Endodermal cell (in vitro differentiated cells): ENCODE data around the gene SLC49A4. TPM values are rescaled to one million over a fixed set of nuclear protein-coding genes. Genes with fewer than 3 reads are reported as not detected.

ENCODE experiments used
- DNase-seq: peaks from one replicate; pipeline ENCODE4 v3.0.0-alpha.2; 2017
- H3K27ac ChIP-seq: 2 replicates; pipeline ENCODE4 v1.5.1; 2013; ENCODE audit warnings: mild to moderate bottlenecking, low read depth, low read length, moderate library complexity
- H3K27me3 ChIP-seq: 2 replicates; pipeline ENCODE4 v1.6.1; 2013; ENCODE audit warnings: mild to moderate bottlenecking, low read length, moderate library complexity; ENCODE audit not compliant: insufficient read depth, control insufficient read depth, poor library complexity, severe bottlenecking
- H3K36me3 ChIP-seq: 2 replicates; pipeline ENCODE4 v1.7.0; 2013; ENCODE audit warnings: mild to moderate bottlenecking, low read length, moderate library complexity; ENCODE audit not compliant: control insufficient read depth, insufficient read depth
- H3K4me1 ChIP-seq: one replicate; pipeline ENCODE4 v1.7.0; 2013; ENCODE audit warnings: low read length; ENCODE audit not compliant: control insufficient read depth, insufficient read depth
- H3K4me3 ChIP-seq: 2 replicates; pipeline ENCODE4 v1.5.1; 2013; ENCODE audit warnings: mild to moderate bottlenecking, low read length, moderate library complexity
- H3K9ac ChIP-seq: 2 replicates; pipeline ENCODE4 v1.6.1; 2013; ENCODE audit warnings: mild to moderate bottlenecking, low read length, moderate library complexity; ENCODE audit not compliant: poor library complexity, severe bottlenecking; ENCODE audit errors: extremely low read depth
- H3K9me3 ChIP-seq: 2 replicates; pipeline ENCODE4 v1.6.1; 2013; ENCODE audit warnings: mild to moderate bottlenecking, low read length, moderate library complexity; ENCODE audit not compliant: control insufficient read depth
- H3K27ac Mint-ChIP-seq: 2 replicates; pipeline ENCODE4 v1.8.0; 2020; ENCODE audit warnings: mixed read lengths
- H3K27me3 Mint-ChIP-seq: 2 replicates; pipeline ENCODE4 v1.8.0; 2021; ENCODE audit warnings: mild to moderate bottlenecking, mixed read lengths; ENCODE audit not compliant: insufficient read depth
- H3K36me3 Mint-ChIP-seq: 2 replicates; pipeline ENCODE4 v1.8.0; 2020; ENCODE audit warnings: low read depth, mixed read lengths
- H3K4me1 Mint-ChIP-seq: 2 replicates; pipeline ENCODE4 v1.8.0; 2020; ENCODE audit warnings: mixed read lengths
- H3K4me3 Mint-ChIP-seq: 2 replicates; pipeline ENCODE4 v1.8.0; 2020; ENCODE audit warnings: mild to moderate bottlenecking, moderate library complexity, mixed read lengths
- H3K9me3 Mint-ChIP-seq: 2 replicates; pipeline ENCODE4 v1.8.0; 2020; ENCODE audit warnings: mild to moderate bottlenecking, mixed read lengths
- CTCF ChIP-seq: fragments of 200-600 bp; sonication (generic); conservative IDR thresholded peaks from 2 replicates; pipeline ENCODE4 v1.5.0; 2021; ENCODE audit warnings: antibody characterized with exemption, mild to moderate bottlenecking
- WGBS, 2 experiments: methylation state at CpG; one replicate each; pipeline versions ENCODE4 v1.1.5 to v1.1.7; 2013; ENCODE audit warnings: missing lambda C conversion rate in 2 of 2, mixed read lengths in 1 of 2; ENCODE audit not compliant: insufficient coverage in 1 of 2, insufficient read length in 1 of 2; 5-methylcytosine and 5-hydroxymethylcytosine counted together
- total RNA-seq, 2 donors: library from RNA; stranded (reverse); fragmentation: NEBNext Ultra II Directional in 1 of 2; extraction: Animal tissue kit (Norgen Biotek cat#: 25700) in 1 of 2; gene quantifications; 2 replicates in 1 of 2; 3 replicates in 1 of 2; pipeline ENCODE4 v1.2.1, GENCODE V29; 2021

Gene SLC49A4
- total RNA-seq, 2 donors from 2014 or later: 12.2 to 14.9 TPM

GRCh38 chr3:122828281-122828680, 33.4 kb downstream of the SLC49A4 start:
- DNase-seq: no peak
- H3K27me3 ChIP-seq: no peaks in the 10 kb centered on the region
- no peak overlapping the region for H3K27ac Mint-ChIP-seq
- no peak overlapping the region for H3K4me3 ChIP-seq
- no peaks in the 10 kb centered on the region for H3K4me1 ChIP-seq
- H3K9me3 Mint-ChIP-seq: no peaks in the 10 kb centered on the region
- peaks cover 25% of the 10 kb centered on the region for H3K36me3 Mint-ChIP-seq
- peaks cover 57% of the 10 kb centered on the region for H3K36me3 ChIP-seq
- H3K4me1 Mint-ChIP-seq: no peaks in the 10 kb centered on the region
- no peaks in the 10 kb centered on the region for H3K27me3 Mint-ChIP-seq
- no peak overlapping the region for H3K9ac ChIP-seq
- WGBS, 2 experiments: 91 to 94% methylated on average over 4 of the region's 4 CpGs
- H3K27ac ChIP-seq: no peak overlapping the region
- no peak for TF ChIP-seq CTCF
- H3K9me3 ChIP-seq: no peaks in the 10 kb centered on the region
- H3K4me3 Mint-ChIP-seq: no peak overlapping the region

DNA sequence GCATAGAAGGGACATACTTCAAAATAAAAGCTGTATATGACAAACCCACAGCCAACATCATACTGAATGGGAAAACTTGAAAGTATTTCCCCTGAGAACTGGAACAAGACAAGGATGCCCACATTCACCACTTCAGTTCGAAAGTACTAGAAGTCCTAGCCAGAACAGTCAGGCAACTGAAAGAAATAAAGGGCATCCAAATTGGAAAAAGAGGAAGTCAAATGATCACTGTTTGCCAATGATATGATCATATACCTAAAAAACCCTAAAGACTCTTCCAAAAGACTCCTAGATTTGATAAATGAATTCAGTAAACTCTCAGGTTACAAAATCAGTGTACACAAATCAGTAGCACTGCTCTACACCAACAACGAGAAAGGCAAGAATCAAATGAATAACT, 40.7 kb downstream of the SLC49A4 start:
- Mint-ChIP-seq H3K4me1 (no peaks in the 10 kb centered on the region), H3K27ac (no peak overlapping the region), H3K36me3 (peaks cover 32% of the 10 kb centered on the region), H3K9me3 (peaks cover 12% of the 10 kb centered on the region), H3K4me3 (no peak overlapping the region), H3K27me3 (no peaks in the 10 kb centered on the region)
- H3K4me3 ChIP-seq: no peak overlapping the region
- 86 to 95% methylated on average over 2 of the region's 2 CpGs for WGBS, 2 experiments
- no peak for DNase-seq
- H3K9ac ChIP-seq: no peak overlapping the region
- no peaks in the 10 kb centered on the region for H3K9me3 ChIP-seq
- no peak overlapping the region for H3K27ac ChIP-seq
- H3K36me3 ChIP-seq: peaks cover 35% of the 10 kb centered on the region
- no peaks in the 10 kb centered on the region for H3K4me1 ChIP-seq
- TF ChIP-seq CTCF: no peak
- H3K27me3 ChIP-seq: no peaks in the 10 kb centered on the region

DNA sequence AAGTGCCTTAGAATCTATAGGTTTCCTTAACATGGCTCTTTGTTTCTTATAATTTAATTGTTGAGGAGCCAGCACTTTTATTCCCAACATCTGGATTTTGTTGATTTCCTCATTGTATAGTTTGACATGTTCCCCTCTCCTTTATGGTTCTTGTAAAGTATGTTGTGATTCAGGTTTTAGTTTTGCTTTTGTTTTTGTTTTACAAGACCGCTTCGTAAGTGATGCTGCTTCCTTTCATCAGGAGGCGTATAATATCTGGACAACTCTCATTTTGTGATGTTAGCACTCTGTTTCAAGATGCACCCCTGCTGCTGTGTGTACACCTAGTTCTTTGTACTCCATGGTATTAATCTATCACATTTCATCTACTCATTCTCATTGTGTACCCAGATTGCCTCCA, 48.7 kb downstream of the SLC49A4 start:
- Mint-ChIP-seq H3K4me3 (no peak overlapping the region), H3K27ac (no peak overlapping the region), H3K4me1 (no peaks in the 10 kb centered on the region), H3K9me3 (peaks cover 4% of the 10 kb centered on the region), H3K36me3 (peaks cover 23% of the 10 kb centered on the region), H3K27me3 (no peaks in the 10 kb centered on the region)
- H3K27me3 ChIP-seq: no peaks in the 10 kb centered on the region
- WGBS, 2 experiments: 63 to 67% methylated on average over 3 of the region's 3 CpGs
- TF ChIP-seq CTCF: no peak
- H3K9me3 ChIP-seq: peaks cover under 1% of the 10 kb centered on the region
- H3K9ac ChIP-seq: no peak overlapping the region
- no peak overlapping the region for H3K27ac ChIP-seq
- peaks cover 35% of the 10 kb centered on the region for H3K36me3 ChIP-seq
- no peak for DNase-seq
- no peak overlapping the region for H3K4me3 ChIP-seq
- H3K4me1 ChIP-seq: no peaks in the 10 kb centered on the region
